ENCODE measurements around the gene PWWP2A.
A peak's percentile ranks its signal among the peaks of the same experiment; 100 is the strongest.

DNA sequence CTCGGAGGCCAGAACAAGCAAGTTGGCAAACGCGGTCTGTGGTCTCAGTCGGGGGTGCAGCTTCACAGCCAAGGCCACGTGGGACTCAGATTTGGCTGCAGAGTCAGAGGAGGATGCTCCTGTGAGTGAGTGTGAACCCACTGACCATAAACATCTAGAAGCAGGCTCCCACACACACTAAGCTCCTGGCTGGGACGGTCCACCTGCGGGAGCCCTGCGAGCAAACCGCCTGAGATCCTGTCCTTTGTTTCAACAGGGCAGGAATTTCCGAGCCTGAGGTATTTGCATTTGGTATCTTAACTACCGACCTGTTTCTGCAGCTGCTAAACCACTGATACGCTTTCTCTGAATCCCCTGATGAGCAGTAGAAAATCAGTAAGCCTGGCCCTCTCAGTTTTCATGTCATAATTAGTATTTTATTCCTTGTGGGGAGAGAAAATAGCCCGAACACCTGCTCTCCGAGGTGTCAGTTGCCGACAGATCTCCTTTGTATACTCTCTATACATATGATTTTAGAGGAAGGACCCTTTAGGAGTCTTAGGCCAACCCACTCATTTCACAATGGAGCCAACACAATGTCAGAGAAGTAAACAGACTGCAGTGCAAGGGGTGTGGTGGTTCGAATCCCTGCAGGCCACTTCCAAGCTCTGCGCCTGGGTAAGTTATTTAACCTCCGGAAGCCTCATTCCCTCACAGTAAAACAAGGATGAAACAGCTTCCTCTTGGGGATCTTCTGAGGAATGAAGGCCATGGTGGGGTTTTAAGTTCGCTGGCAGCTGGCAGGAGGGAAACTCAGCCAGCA, 40.9 kb upstream of the PWWP2A start:
- TF ChIP-seq ZNF24 (IDR thresholded peaks at IDR 0.05) (no peak), POLR2A (IDR thresholded peaks at IDR 0.05; ENCODE audit: low read depth, low read length) (no peak), POLR2AphosphoS2 (IDR thresholded peaks at IDR 0.05; ENCODE audit: low read depth, low read length) (no peak), FOXM1 (IDR thresholded peaks at IDR 0.05; ENCODE audit: low read depth, low read length) (0 out of 2 replicates have a peak, but pooled peaks have one; percentile 30), CBFB (IDR thresholded peaks at IDR 0.05; ENCODE audit: low read depth) (no peak), RFX5 (IDR thresholded peaks at IDR 0.05; ENCODE audit: low read depth, low read length) (no peak), SIX5 (IDR thresholded peaks at IDR 0.05; ENCODE audit: low read depth, low read length, severe bottlenecking) (no peak), ZNF274 (IDR thresholded peaks at IDR 0.05; ENCODE audit: insufficient read depth, insufficient read length) (no peak), CHD1 (IDR thresholded peaks at IDR 0.05; ENCODE audit: low read depth, low read length) (no peak), MEF2A (IDR thresholded peaks at IDR 0.05; ENCODE audit: insufficient read depth, low read depth, low read length) (no peak), CREB1 (IDR thresholded peaks at IDR 0.05; ENCODE audit: low read depth) (0 out of 2 replicates have a peak, but pooled peaks have one; percentile 4), MYC (IDR thresholded peaks at IDR 0.05; ENCODE audit: insufficient read depth, insufficient read length, insufficient replicate concordance, low read length, severe bottlenecking) (no peak), ZSCAN29 (IDR thresholded peaks at IDR 0.05) (no peak)
- TF ChIP-seq, protein P1, sequence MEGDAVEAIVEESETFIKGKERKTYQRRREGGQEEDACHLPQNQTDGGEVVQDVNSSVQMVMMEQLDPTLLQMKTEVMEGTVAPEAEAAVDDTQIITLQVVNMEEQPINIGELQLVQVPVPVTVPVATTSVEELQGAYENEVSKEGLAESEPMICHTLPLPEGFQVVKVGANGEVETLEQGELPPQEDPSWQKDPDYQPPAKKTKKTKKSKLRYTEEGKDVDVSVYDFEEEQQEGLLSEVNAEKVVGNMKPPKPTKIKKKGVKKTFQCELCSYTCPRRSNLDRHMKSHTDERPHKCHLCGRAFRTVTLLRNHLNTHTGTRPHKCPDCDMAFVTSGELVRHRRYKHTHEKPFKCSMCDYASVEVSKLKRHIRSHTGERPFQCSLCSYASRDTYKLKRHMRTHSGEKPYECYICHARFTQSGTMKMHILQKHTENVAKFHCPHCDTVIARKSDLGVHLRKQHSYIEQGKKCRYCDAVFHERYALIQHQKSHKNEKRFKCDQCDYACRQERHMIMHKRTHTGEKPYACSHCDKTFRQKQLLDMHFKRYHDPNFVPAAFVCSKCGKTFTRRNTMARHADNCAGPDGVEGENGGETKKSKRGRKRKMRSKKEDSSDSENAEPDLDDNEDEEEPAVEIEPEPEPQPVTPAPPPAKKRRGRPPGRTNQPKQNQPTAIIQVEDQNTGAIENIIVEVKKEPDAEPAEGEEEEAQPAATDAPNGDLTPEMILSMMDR (IDR thresholded peaks at IDR 0.05 in 2 of 3, conservative IDR thresholded peaks at IDR 0.05 in 1 of 3; ENCODE audit: control insufficient read depth in 2 of 3, extremely low read depth in 1 of 3, insufficient read depth in 1 of 3, low read depth in 3 of 3, low read length in 3 of 3) = no peak

Data from GM12878 (cell line).